Mesenchymal stem cell (in vitro differentiated cells and primary cell): ENCODE measurements around the gene TAF11L9. TPM values are rescaled to one million over a fixed set of nuclear protein-coding genes. Genes with fewer than 3 reads are reported as not detected.
"Not testable (repeated sequence)": the region's sequence is repeated elsewhere in the genome, so short reads cannot be mapped to it uniquely, and the experiment has no call there.

Experiments used
- DNase-seq: peaks from one replicate; pipeline ENCODE4 v3.0.0-alpha.2; 2013
- H2AFZ ChIP-seq: one replicate; pipeline ENCODE4 v1.6.1; 2013; ENCODE audit warnings: low read depth, mild to moderate bottlenecking, control low read depth, inconsistent platforms, low read length, moderate library complexity
- H2AK5ac ChIP-seq: 2 replicates; pipeline ENCODE4 v1.6.1; 2013; ENCODE audit warnings: low read length, moderate library complexity, mild to moderate bottlenecking, inconsistent platforms; ENCODE audit not compliant: severe bottlenecking
- H2BK120ac ChIP-seq: one replicate; pipeline ENCODE4 v1.6.1; 2013; ENCODE audit warnings: low read depth, mild to moderate bottlenecking, inconsistent platforms, low read length, moderate library complexity
- H2BK12ac ChIP-seq, 2 experiments: one replicate each; pipeline ENCODE4 v1.6.1; 2013; ENCODE audit warnings: inconsistent platforms in 2 of 2, low read length in 2 of 2, mild to moderate bottlenecking in 2 of 2, moderate library complexity in 2 of 2, control low read depth in 1 of 2
- H2BK15ac ChIP-seq: one replicate; pipeline ENCODE4 v1.6.1; 2013; ENCODE audit warnings: mild to moderate bottlenecking, low read depth, inconsistent platforms; ENCODE audit not compliant: poor library complexity, severe bottlenecking
- H2BK5ac ChIP-seq: 2 replicates; pipeline ENCODE4 v1.6.1; 2013; ENCODE audit warnings: low read depth, mild to moderate bottlenecking, low read length, control low read depth, inconsistent platforms; ENCODE audit not compliant: poor library complexity, severe bottlenecking
- H3K14ac ChIP-seq, 2 experiments: one replicate each; pipeline ENCODE4 v1.6.1; 2013; ENCODE audit warnings: inconsistent platforms in 2 of 2, low read length in 2 of 2, control low read depth in 1 of 2, mild to moderate bottlenecking in 1 of 2, moderate library complexity in 1 of 2
- H3K18ac ChIP-seq, 2 experiments: one replicate each; pipeline ENCODE4 v1.6.1; 2013; ENCODE audit warnings: inconsistent platforms in 2 of 2, low read length in 2 of 2, control low read depth in 1 of 2, low read depth in 1 of 2, mild to moderate bottlenecking in 1 of 2
- H3K23ac ChIP-seq, 2 experiments: one replicate each; pipeline ENCODE4 v1.6.1; 2013; ENCODE audit warnings: inconsistent platforms in 2 of 2, low read length in 2 of 2, mild to moderate bottlenecking in 2 of 2, moderate library complexity in 2 of 2, control low read depth in 1 of 2
- H3K27ac ChIP-seq: 2 replicates; pipeline ENCODE4 v1.5.1; 2013; ENCODE audit warnings: mild to moderate bottlenecking, moderate library complexity, low read length, control low read depth, inconsistent platforms; ENCODE audit not compliant: poor library complexity, severe bottlenecking
- H3K27me3 ChIP-seq, 2 experiments: 2 replicates each; pipeline versions ENCODE4 v1.6.1 to v1.7.0; 2013; ENCODE audit warnings: low read length in 2 of 2, mild to moderate bottlenecking in 2 of 2, moderate library complexity in 2 of 2, control low read depth in 1 of 2, inconsistent platforms in 1 of 2; ENCODE audit not compliant: control insufficient read depth in 1 of 2, insufficient read depth in 1 of 2
- H3K36me3 ChIP-seq, 2 experiments: 2 replicates each; pipeline versions ENCODE4 v1.6.1 to v1.7.0; 2013; ENCODE audit warnings: low read length in 2 of 2, control low read depth in 1 of 2, inconsistent platforms in 1 of 2, low read depth in 1 of 2, mild to moderate bottlenecking in 1 of 2; ENCODE audit not compliant: insufficient read depth in 2 of 2, control insufficient read depth in 1 of 2
- H3K4ac ChIP-seq, 2 experiments: one replicate each; pipeline ENCODE4 v1.6.1; 2013; ENCODE audit warnings: inconsistent platforms in 2 of 2, low read length in 2 of 2, mild to moderate bottlenecking in 2 of 2, moderate library complexity in 2 of 2, control low read depth in 1 of 2, low read depth in 1 of 2
- H3K4me1 ChIP-seq: 2 replicates; pipeline ENCODE4 v1.6.1; 2013; ENCODE audit warnings: low read depth, low read length, control low read depth; ENCODE audit not compliant: control insufficient read depth, insufficient read depth
- H3K4me2 ChIP-seq: 2 replicates; pipeline ENCODE4 v1.6.1; 2013; ENCODE audit warnings: low read length, mild to moderate bottlenecking, inconsistent platforms; ENCODE audit not compliant: poor library complexity, severe bottlenecking
- H3K4me3 ChIP-seq, 2 experiments: 2 replicates each; pipeline versions ENCODE4 v1.5.1 to v1.7.0; 2013; ENCODE audit warnings: low read length in 2 of 2, mild to moderate bottlenecking in 2 of 2, control low read depth in 1 of 2, low read depth in 1 of 2; ENCODE audit not compliant: insufficient read depth in 1 of 2
- H3K79me1 ChIP-seq: replicated peaks from 2 replicates; pipeline ENCODE4 v1.6.1; 2013; ENCODE audit warnings: mild to moderate bottlenecking, control low read depth, low read length, inconsistent platforms; ENCODE audit not compliant: poor library complexity, severe bottlenecking
- H3K9ac ChIP-seq: 2 replicates; pipeline ENCODE4 v1.7.0; 2013; ENCODE audit warnings: mild to moderate bottlenecking, low read length, moderate library complexity
- H3K9me3 ChIP-seq: 2 replicates; pipeline ENCODE4 v1.7.0; 2013; ENCODE audit warnings: mild to moderate bottlenecking, low read length; ENCODE audit not compliant: control insufficient read depth
- H4K8ac ChIP-seq: one replicate; pipeline ENCODE4 v1.6.1; 2013; ENCODE audit warnings: inconsistent platforms, mild to moderate bottlenecking, low read length, moderate library complexity
- H4K91ac ChIP-seq: one replicate; pipeline ENCODE4 v1.6.1; 2013; ENCODE audit warnings: mild to moderate bottlenecking, low read length, inconsistent platforms
- WGBS: methylation state at CpG from one replicate; pipeline ENCODE4 v1.1.7; 2013; ENCODE audit warnings: mixed read lengths; 5-methylcytosine and 5-hydroxymethylcytosine counted together
- small RNA-seq: library from polyadenylated mRNA; stranded (forward); fragments of <200 nt; extraction: miRNeasy Mini kit (QIAGEN cat#:217004); gene quantifications from one replicate; pipeline ENCODE3, GENCODE V24; 2013; ENCODE audit warnings: low read depth

Gene TAF11L9

GRCh38 chr5:17590860-17591259, 3.3 kb downstream of the TAF11L9 start, which contains the start of gene TAF11L8:
Gene TAF11L8, minus strand, starts transcription at chr5:17590960.
- H2BK12ac ChIP-seq, H3K4me3 ChIP-seq, H3K27ac ChIP-seq, H2BK120ac ChIP-seq, H3K9ac ChIP-seq, H2BK5ac ChIP-seq, H2AK5ac ChIP-seq, H3K36me3 ChIP-seq, DNase-seq, H3K4me2 ChIP-seq, H2BK15ac ChIP-seq, H3K4ac ChIP-seq, H3K14ac ChIP-seq, H4K91ac ChIP-seq, H3K27me3 ChIP-seq, H2AFZ ChIP-seq, H4K8ac ChIP-seq, H3K18ac ChIP-seq, H3K4me1 ChIP-seq, H3K79me1 ChIP-seq, H3K23ac ChIP-seq, H3K9me3 ChIP-seq: not testable (repeated sequence)
- no CpG with 5 or more reads among the region's 16 CpGs for WGBS

GRCh38 chr5:17585658-17586057, 8.5 kb downstream of the TAF11L9 start, which contains the start of gene TAF11L7:
Gene TAF11L7, minus strand, starts transcription at chr5:17585758.
- H3K14ac ChIP-seq, H3K36me3 ChIP-seq, H2AFZ ChIP-seq, H2AK5ac ChIP-seq, H3K4me2 ChIP-seq, H3K23ac ChIP-seq, H3K4ac ChIP-seq, H3K9ac ChIP-seq, DNase-seq, H2BK15ac ChIP-seq, H2BK120ac ChIP-seq, H3K18ac ChIP-seq, H3K9me3 ChIP-seq, H3K4me3 ChIP-seq, H3K27ac ChIP-seq, H2BK5ac ChIP-seq, H3K4me1 ChIP-seq, H3K27me3 ChIP-seq, H3K79me1 ChIP-seq, H2BK12ac ChIP-seq, H4K8ac ChIP-seq, H4K91ac ChIP-seq: not testable (repeated sequence)
- WGBS: no CpG with 5 or more reads among the region's 16 CpGs

Small RNAs within 50 kb of the gene (small RNA-seq; reads per million reads assigned to genes)
- not detected for gene AC233724.3
- not detected for gene AC233724.4
- gene AC233724.6: not detected
- not detected for gene AC233724.7
